GM12873 (cell line): ENCODE results near the gene GTF3C5.
A peak's percentile ranks its signal among the peaks of the same experiment; 100 is the strongest.

Experiments used
- CTCF ChIP-seq: IDR thresholded peaks from 2 replicates; pipeline ENCODE4 v1.5.1; 2012; ENCODE audit warnings: low read depth, mild to moderate bottlenecking, moderate library complexity, low read length, control low read depth; ENCODE audit not compliant: insufficient read depth; ENCODE audit errors: missing control alignments

GTF3C5 gene

GRCh38 chr9:133102190-133103021 is 71.6 kb downstream of the GTF3C5 start:
- TF ChIP-seq CTCF: no peak

- peak; percentile 94 for TF ChIP-seq CTCF
These were observed 72.6 kb downstream of the GTF3C5 start for GRCh38 chr9:133103183-133103986.

- no peak for TF ChIP-seq CTCF
These were observed 73.2 kb downstream of the GTF3C5 start for GRCh38 chr9:133103987-133104505.

- no peak for TF ChIP-seq CTCF
These were observed 74.1 kb downstream of the GTF3C5 start for GRCh38 chr9:133104718-133105460.

GRCh38 chr9:133105461-133105770 is 74.6 kb downstream of the GTF3C5 start:
- TF ChIP-seq CTCF: no peak

- TF ChIP-seq CTCF: no peak
These were observed 75.9 kb downstream of the GTF3C5 start for GRCh38 chr9:133106511-133107244.
